Transverse colon (tissue), 4 donors: ENCODE results near the gene ZNF516. TPM values are rescaled to one million over a fixed set of nuclear protein-coding genes. Genes with fewer than 3 reads are reported as not detected.

ENCODE experiments used
- DNase-seq: peaks from one replicate; pipeline ENCODE4 v3.0.0-alpha.2; 2019
- H3K27ac ChIP-seq, 4 donors: fragments of 200-600 bp; sonication (generic); 2 replicates each; pipeline ENCODE4 v1.5.1; 2016 to 2018; ENCODE audit warnings: inconsistent platforms in 4 of 4
- H3K27me3 ChIP-seq: fragments of 200-600 bp; sonication (generic); 2 replicates; pipeline ENCODE4 v1.5.1; 2017; ENCODE audit warnings: inconsistent platforms
- H3K36me3 ChIP-seq, 4 donors: fragments of 200-600 bp; sonication (generic); 2 replicates each; pipeline ENCODE4 v1.5.1; 2017 to 2019; ENCODE audit warnings: inconsistent platforms in 4 of 4
- H3K4me1 ChIP-seq, 4 donors: fragments of 200-600 bp; sonication (generic); 2 replicates each; pipeline ENCODE4 v1.5.1; 2017 to 2020; ENCODE audit warnings: inconsistent platforms in 4 of 4
- H3K4me3 ChIP-seq, 4 donors: fragments of 200-600 bp; sonication (generic); 1 replicate in 1 of 4; 2 replicates in 3 of 4; pipeline versions ENCODE4 v1.5.1 to v1.6.1; 2017 to 2019; ENCODE audit warnings: inconsistent platforms in 4 of 4
- H3K9me3 ChIP-seq, 2 donors: fragments of 200-600 bp; sonication (generic); 2 replicates each; pipeline ENCODE4 v1.5.1; 2017 to 2019; ENCODE audit warnings: inconsistent platforms in 2 of 2
- CTCF ChIP-seq, 5 experiments: fragments of 200-600 bp in 3 of 5; fragments of 450-650 bp in 2 of 5; sonication (generic) in 3 of 5; IDR thresholded peaks; 1 replicate in 2 of 5; 2 replicates in 3 of 5; pipeline ENCODE4 v1.5.1; 2016 to 2017; ENCODE audit warnings: antibody characterized with exemption in 5 of 5, inconsistent platforms in 3 of 5, mild to moderate bottlenecking in 2 of 5, moderate library complexity in 1 of 5
- EP300 ChIP-seq: sonication (generic); formaldehyde crosslinking; IDR thresholded peaks from one replicate; pipeline ENCODE4 v1.6.1; 2017; ENCODE audit warnings: antibody characterized with exemption, low read depth
- POLR2A ChIP-seq: fragments of 450-650 bp; IDR thresholded peaks from one replicate; pipeline ENCODE4 v1.6.1; 2016; ENCODE audit warnings: antibody characterized with exemption, mild to moderate bottlenecking, moderate library complexity
- POLR2AphosphoS5 ChIP-seq, 3 donors: sonication (generic); formaldehyde crosslinking; IDR thresholded peaks; one replicate each; pipeline ENCODE4 v1.6.1; 2016; ENCODE audit warnings: antibody characterized with exemption in 3 of 3
- WGBS, 2 donors: methylation state at CpG; one replicate each; pipeline ENCODE4 v1.1.5; 2018; ENCODE audit warnings: low coverage in 1 of 2; 5-methylcytosine and 5-hydroxymethylcytosine counted together
- in situ Hi-C, 4 donors: fragments of 200-750 bp; cut with MboI; loops; one replicate each; pipeline versions ENCODE4 v1.15.0 to v1.15.1; 2017; ENCODE audit warnings: low sequenced_read_pairs in 3 of 4, low pct_ligation_motif_present in 1 of 4, low pct_unique_long_range_greater_than_20kb in 1 of 4
- intact Hi-C: fragments of 100-400 bp; cut with DNase I; formaldehyde crosslinking; loops from one replicate; pipeline ENCODE4 v1.15.1; 2023; ENCODE audit warnings: low total_unique reads
- total RNA-seq, 4 donors: library from RNA; depleted of rRNA; stranded (reverse); fragments of >200 nt; gene quantifications; one replicate each; pipeline ENCODE4 v1.1.0, GENCODE V29; 2016

The ZNF516 gene
- total RNA-seq, 4 donors from 2014 or later, result 19.4 to 37.8 (median 26.7) TPM

GRCh38 chr18:76429262-76430126, 65.5 kb downstream of the ZNF516 start:
- Histone ChIP-seq H3K27ac (no peak overlapping the region), H3K4me1 (peaks cover 0 to 39% (median 13%) of the 10 kb centered on the region in 4 donors), H3K9me3 (no peaks in the 10 kb centered on the region), H3K4me3 (no peak overlapping the region), H3K36me3 (no peaks in the 10 kb centered on the region), H3K27me3 (no peaks in the 10 kb centered on the region)
- in situ Hi-C loops (no loop called here), intact Hi-C loops (no loop called here)
- 85 to 87% methylated on average over 4 to 14 of the region's 14 CpGs for WGBS, 2 donors
- DNase-seq, result no peak
- TF ChIP-seq EP300, result no peak
- no peak for TF ChIP-seq CTCF (IDR thresholded peaks at IDR 0.05)
- TF ChIP-seq POLR2A, result no peak
- TF ChIP-seq POLR2AphosphoS5 (IDR thresholded peaks at IDR 0.05), result no peak

- Histone ChIP-seq H3K4me3 (no peak overlapping the region), H3K9me3 (no peaks in the 10 kb centered on the region), H3K27me3 (no peaks in the 10 kb centered on the region), H3K36me3 (no peaks in the 10 kb centered on the region), H3K27ac (no peak overlapping the region), H3K4me1 (peaks cover 0 to 39% (median 13%) of the 10 kb centered on the region in 4 donors)
- in situ Hi-C loops, result no loop called here
- 69 to 86% methylated on average over 8 to 15 of the region's 15 CpGs for WGBS, 2 donors
- TF ChIP-seq POLR2AphosphoS5 (IDR thresholded peaks at IDR 0.05) (no peak), CTCF (IDR thresholded peaks at IDR 0.05) (no peak), POLR2A (no peak), EP300 (no peak)
- intact Hi-C loops, result no loop called here
- DNase-seq, result peak; percentile 11
These were observed 66.4 kb downstream of the ZNF516 start for GRCh38 chr18:76428396-76429261.

- TF ChIP-seq CTCF (IDR thresholded peaks at IDR 0.05) (peak; percentile 26 to 45 (median 42)), EP300 (no peak), POLR2A (no peak), POLR2AphosphoS5 (IDR thresholded peaks at IDR 0.05) (no peak)
- H3K27me3 ChIP-seq, result no peaks in the 10 kb centered on the region
- intact Hi-C loops, result no loop called here
- peaks cover 0 to 39% (median 13%) of the 10 kb centered on the region in 4 donors for H3K4me1 ChIP-seq
- no peaks in the 10 kb centered on the region for H3K9me3 ChIP-seq
- H3K4me3 ChIP-seq, result no peak overlapping the region
- in situ Hi-C loops, result no loop called here
- no peaks in the 10 kb centered on the region for H3K36me3 ChIP-seq
- 67 to 69% methylated on average over 7 to 8 of the region's 8 CpGs for WGBS, 2 donors
- DNase-seq, result peak; percentile 24
- no peak overlapping the region for H3K27ac ChIP-seq
These were observed 68.2 kb downstream of the ZNF516 start for GRCh38 chr18:76426737-76427305.
